KMS-11 (cell line): Measurements from ENCODE around the gene NGF.

Experiments
- H2AFZ ChIP-seq: fragments of 200-600 bp; sonication (generic); 2 replicates; pipeline ENCODE4 v1.6.1; 2016; ENCODE audit warnings: antibody characterized with exemption, mixed run types, low read depth
- H3K27ac ChIP-seq: fragments of 200-600 bp; sonication (generic); 2 replicates; pipeline ENCODE4 v1.6.1; 2016; ENCODE audit warnings: mild to moderate bottlenecking, mixed run types
- H3K27me3 ChIP-seq: fragments of 200-600 bp; sonication (generic); 2 replicates; pipeline ENCODE4 v1.6.1; 2017; ENCODE audit warnings: mild to moderate bottlenecking, low read depth, mixed run types, moderate library complexity; ENCODE audit not compliant: insufficient read depth
- H3K36me3 ChIP-seq: fragments of 200-600 bp; sonication (generic); 2 replicates; pipeline ENCODE4 v1.6.1; 2017; ENCODE audit warnings: mild to moderate bottlenecking, mixed run types; ENCODE audit not compliant: insufficient read depth
- H3K4me1 ChIP-seq: fragments of 200-600 bp; sonication (generic); 2 replicates; pipeline ENCODE4 v1.6.1; 2016; ENCODE audit warnings: mild to moderate bottlenecking, low read depth, mixed run types; ENCODE audit not compliant: poor library complexity, severe bottlenecking
- H3K4me2 ChIP-seq: fragments of 200-600 bp; sonication (generic); 2 replicates; pipeline ENCODE4 v1.7.0; 2016; ENCODE audit warnings: mild to moderate bottlenecking, mixed run types
- H3K4me3 ChIP-seq: fragments of 200-600 bp; sonication (generic); IDR thresholded peaks from 2 replicates; pipeline ENCODE4 v1.6.1; 2017; ENCODE audit warnings: low read depth, low read length, mixed read lengths; ENCODE audit not compliant: insufficient read depth
- H3K79me2 ChIP-seq: fragments of 200-600 bp; sonication (generic); 2 replicates; pipeline ENCODE4 v1.6.1; 2016; ENCODE audit warnings: low read depth, mixed run types; ENCODE audit not compliant: insufficient read depth
- H3K9ac ChIP-seq: fragments of 200-600 bp; sonication (generic); 2 replicates; pipeline ENCODE4 v1.6.1; 2016; ENCODE audit warnings: mild to moderate bottlenecking, mixed run types
- H4K20me1 ChIP-seq: fragments of 200-600 bp; sonication (generic); 2 replicates; pipeline ENCODE4 v1.6.1; 2016; ENCODE audit warnings: mild to moderate bottlenecking, mixed run types; ENCODE audit not compliant: insufficient read depth
- CTCF ChIP-seq: fragments of 200-600 bp; sonication (generic); conservative IDR thresholded peaks from 2 replicates; pipeline ENCODE4 v1.6.1; 2017; ENCODE audit warnings: low read depth, mild to moderate bottlenecking, antibody characterized with exemption, low read length, moderate library complexity, mixed read lengths

NGF gene

DNA sequence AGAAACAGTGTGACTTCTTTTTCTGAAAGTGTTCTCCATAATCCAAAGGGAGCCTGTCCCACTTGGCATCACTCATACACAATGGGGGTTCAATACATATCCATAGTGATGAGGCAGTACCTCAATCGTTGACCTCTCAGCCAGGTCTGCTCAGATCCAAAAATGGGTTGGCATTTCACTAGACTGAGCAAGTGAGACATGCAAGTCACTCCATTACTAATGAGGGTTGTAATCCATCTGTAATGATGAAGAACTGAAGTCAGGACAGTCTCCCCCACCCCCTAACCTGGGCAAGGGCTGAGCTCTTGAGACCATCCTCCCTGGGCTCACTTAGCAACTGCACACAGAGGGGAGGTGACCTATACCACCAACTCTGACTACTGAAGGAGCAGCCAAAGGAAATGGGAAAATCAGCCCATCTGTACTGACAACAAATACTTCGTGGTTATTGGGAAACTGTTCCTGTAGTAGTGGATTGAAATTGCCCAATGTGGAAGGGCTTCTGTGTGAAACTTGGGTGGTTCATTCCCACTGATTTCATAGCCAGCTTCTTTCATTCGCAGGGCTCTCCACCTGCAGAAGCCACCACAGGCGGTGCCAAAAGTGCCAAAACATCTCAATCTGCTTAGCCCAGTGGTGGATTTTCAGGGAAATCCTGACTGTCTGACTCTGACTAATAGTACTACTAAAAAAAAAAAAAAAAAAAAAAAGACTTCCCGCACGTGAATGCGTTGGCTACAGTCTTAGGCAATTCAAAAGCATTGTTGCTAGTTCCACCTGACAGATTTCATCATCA is 5.0 kb downstream of the NGF start:
- no peaks in the 10 kb centered on the region for H3K36me3 ChIP-seq
- H3K4me2 ChIP-seq = no peak overlapping the region
- no peaks in the 10 kb centered on the region for H3K4me1 ChIP-seq
- no peaks in the 10 kb centered on the region for H3K79me2 ChIP-seq
- H2AFZ ChIP-seq = no peak overlapping the region
- H3K27me3 ChIP-seq = no peaks in the 10 kb centered on the region
- H3K4me3 ChIP-seq = no peak overlapping the region
- no peak for TF ChIP-seq CTCF
- no peak overlapping the region for H3K27ac ChIP-seq
- no peak overlapping the region for H3K9ac ChIP-seq
- no peaks in the 10 kb centered on the region for H4K20me1 ChIP-seq

DNA sequence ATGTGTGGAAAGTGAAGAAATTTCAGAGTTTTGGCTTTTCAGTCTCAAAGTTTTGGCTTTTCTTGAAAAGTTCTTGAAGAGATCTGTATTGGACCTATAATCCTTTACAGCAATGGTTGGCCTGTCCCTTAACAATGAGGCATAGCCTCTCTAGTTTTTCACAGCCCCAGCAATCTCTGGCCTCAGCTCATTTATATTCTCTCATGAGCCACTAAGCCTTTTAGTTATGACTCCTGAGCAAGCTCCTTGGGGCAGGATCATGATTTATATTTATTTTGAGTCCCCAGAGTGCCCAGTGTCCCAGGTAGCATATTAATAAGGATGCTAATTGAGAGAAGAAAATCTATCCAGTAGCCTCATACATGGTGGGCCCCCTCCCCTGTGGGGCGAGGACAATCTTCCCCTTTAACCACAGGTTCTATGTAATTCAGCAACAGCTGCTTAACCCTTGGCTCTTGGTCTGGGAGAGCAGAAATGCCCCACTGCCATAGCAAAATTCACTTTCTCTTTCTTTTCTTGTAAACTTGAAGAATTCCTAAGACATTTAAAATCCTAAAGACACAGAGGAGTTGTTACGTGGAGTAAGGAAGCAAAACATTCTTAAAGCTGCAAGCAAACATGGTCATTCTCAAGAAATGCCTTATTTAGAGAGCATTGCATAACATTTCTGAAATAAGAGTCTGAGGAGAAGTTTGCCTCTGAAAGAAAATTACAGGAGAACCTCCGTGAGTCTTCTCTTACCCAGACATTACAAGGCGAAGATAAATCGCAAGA is 6.3 kb downstream of the NGF start:
- no peak overlapping the region for H3K27ac ChIP-seq
- TF ChIP-seq CTCF = no peak

DNA sequence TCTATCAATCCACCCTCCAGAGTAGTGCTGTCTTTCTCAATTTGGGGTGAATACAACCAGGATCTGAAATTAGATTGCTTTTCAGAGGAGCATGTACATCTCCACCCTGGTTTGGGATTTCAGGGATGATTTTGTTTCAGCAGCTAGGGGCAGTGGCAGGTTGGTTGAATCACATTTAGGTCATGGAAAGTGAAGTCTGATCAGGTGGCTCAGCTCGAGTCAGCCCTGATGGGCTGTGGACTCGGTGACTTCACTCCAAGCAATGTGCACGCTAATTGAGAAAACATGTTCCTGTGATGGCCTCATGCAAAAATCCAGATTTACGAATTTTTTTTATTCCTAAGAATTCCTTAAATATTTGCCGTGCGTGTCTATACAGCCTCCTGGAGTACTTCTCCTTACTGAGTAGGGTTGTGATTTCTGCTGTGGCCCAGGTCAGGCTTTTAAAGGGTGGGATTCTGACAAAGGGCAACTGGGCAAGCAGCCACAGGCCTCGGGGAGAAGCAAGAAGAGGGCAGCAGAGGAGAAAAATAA is 7.5 kb downstream of the NGF start:
- Histone ChIP-seq H3K36me3 (no peaks in the 10 kb centered on the region), H2AFZ (no peak overlapping the region), H3K27ac (no peak overlapping the region), H3K4me2 (no peak overlapping the region), H3K27me3 (no peaks in the 10 kb centered on the region), H3K4me1 (no peaks in the 10 kb centered on the region), H3K79me2 (no peaks in the 10 kb centered on the region), H3K9ac (no peak overlapping the region), H3K4me3 (no peak overlapping the region), H4K20me1 (no peaks in the 10 kb centered on the region)
- no peak for TF ChIP-seq CTCF

More for the DNA sequence above, 6.3 kb downstream of the NGF start:
- Histone ChIP-seq H3K79me2 (no peaks in the 10 kb centered on the region), H3K27me3 (no peaks in the 10 kb centered on the region), H4K20me1 (no peaks in the 10 kb centered on the region), H2AFZ (no peak overlapping the region), H3K9ac (no peak overlapping the region), H3K36me3 (no peaks in the 10 kb centered on the region), H3K4me3 (no peak overlapping the region), H3K4me2 (no peak overlapping the region), H3K4me1 (no peaks in the 10 kb centered on the region)

DNA sequence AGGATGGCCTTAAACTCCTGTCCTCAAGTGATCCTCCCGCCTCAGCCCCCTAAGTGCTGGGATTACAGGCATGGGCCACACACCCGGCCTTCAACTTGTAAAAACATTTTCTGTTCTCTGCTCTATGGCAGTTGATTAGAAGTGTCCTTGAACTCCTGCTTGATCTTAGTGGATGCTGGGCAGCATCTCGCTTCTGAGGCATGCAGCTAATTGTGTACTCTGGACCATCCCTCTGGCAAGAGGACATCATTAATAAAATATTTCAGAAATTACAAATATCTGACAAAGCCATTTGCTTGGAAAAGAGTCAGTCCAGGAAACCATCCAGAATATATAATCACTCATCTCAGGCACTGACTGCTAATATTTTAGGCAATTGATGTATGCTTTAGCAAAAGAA is 8.1 kb downstream of the NGF start:
- no peak for TF ChIP-seq CTCF
- no peak overlapping the region for H3K27ac ChIP-seq
- no peaks in the 10 kb centered on the region for H3K36me3 ChIP-seq
- H3K27me3 ChIP-seq = no peaks in the 10 kb centered on the region
- no peaks in the 10 kb centered on the region for H4K20me1 ChIP-seq
- H3K4me3 ChIP-seq = no peak overlapping the region
- no peaks in the 10 kb centered on the region for H3K4me1 ChIP-seq
- no peak overlapping the region for H3K9ac ChIP-seq
- H2AFZ ChIP-seq = no peak overlapping the region
- H3K4me2 ChIP-seq = no peak overlapping the region
- H3K79me2 ChIP-seq = no peaks in the 10 kb centered on the region
